Measurements from ENCODE around the gene KLHL1. TPM values are rescaled to one million over a fixed set of nuclear protein-coding genes. Genes with fewer than 3 reads are reported as not detected.

Gene KLHL1
- total RNA-seq, 1 donor from 2014 or later = not detected

GRCh38 chr13:70107498-70108281, 562 bp downstream of the KLHL1 start, which contains the start of gene ATXN8OS:
Gene ATXN8OS, plus strand, starts transcription at chr13:70107826.
- Mint-ChIP-seq H3K27ac (ENCODE audit: unreplicated experiment) (no peak within 1 kb of the TSS), H3K4me3 (ENCODE audit: unreplicated experiment) (peak within 1 kb of the TSS; percentile 62), H3K27me3 (ENCODE audit: low read depth) (peaks cover 25% of the 10 kb centered on the region), H3K4me1 (ENCODE audit: low read depth) (peaks cover 10% of the 10 kb centered on the region), H3K9me3 (ENCODE audit: low read depth) (no peaks in the 10 kb centered on the region), H3K36me3 (ENCODE audit: low read depth) (no peaks in the 10 kb centered on the region)
- TF ChIP-seq CTCF (IDR thresholded peaks at IDR 0.05) = no peak
- peak; percentile 87 for DNase-seq (ENCODE audit: low spot score)

- Mint-ChIP-seq H3K27ac (ENCODE audit: unreplicated experiment) (no peak overlapping the region), H3K9me3 (ENCODE audit: low read depth) (no peaks in the 10 kb centered on the region), H3K4me1 (ENCODE audit: low read depth) (peaks cover 10% of the 10 kb centered on the region), H3K36me3 (ENCODE audit: low read depth) (no peaks in the 10 kb centered on the region), H3K27me3 (ENCODE audit: low read depth) (peaks cover 25% of the 10 kb centered on the region), H3K4me3 (ENCODE audit: unreplicated experiment) (peak overlapping the region; percentile 62)
- no peak for TF ChIP-seq CTCF (IDR thresholded peaks at IDR 0.05)
- no peak for DNase-seq (ENCODE audit: low spot score)
These were observed 1.1 kb downstream of the KLHL1 start for GRCh38 chr13:70107125-70107497.

GRCh38 chr13:70104481-70104880, 3.8 kb downstream of the KLHL1 start:
- peaks cover 24% of the 10 kb centered on the region for H3K27me3 Mint-ChIP-seq (ENCODE audit: low read depth)
- peaks cover 10% of the 10 kb centered on the region for H3K4me1 Mint-ChIP-seq (ENCODE audit: low read depth)
- H3K4me3 Mint-ChIP-seq (ENCODE audit: unreplicated experiment) = no peak overlapping the region
- no peak for DNase-seq (ENCODE audit: low spot score)
- no peaks in the 10 kb centered on the region for H3K36me3 Mint-ChIP-seq (ENCODE audit: low read depth)
- no peaks in the 10 kb centered on the region for H3K9me3 Mint-ChIP-seq (ENCODE audit: low read depth)
- no peak for TF ChIP-seq CTCF (IDR thresholded peaks at IDR 0.05)
- no peak overlapping the region for H3K27ac Mint-ChIP-seq (ENCODE audit: unreplicated experiment)

- Mint-ChIP-seq H3K4me3 (ENCODE audit: unreplicated experiment) (no peak overlapping the region), H3K4me1 (ENCODE audit: low read depth) (no peaks in the 10 kb centered on the region), H3K27me3 (ENCODE audit: low read depth) (peaks cover 4% of the 10 kb centered on the region), H3K27ac (ENCODE audit: unreplicated experiment) (no peak overlapping the region), H3K36me3 (ENCODE audit: low read depth) (no peaks in the 10 kb centered on the region), H3K9me3 (ENCODE audit: low read depth) (no peaks in the 10 kb centered on the region)
- TF ChIP-seq CTCF (IDR thresholded peaks at IDR 0.05) = peak; percentile 89
- DNase-seq (ENCODE audit: low spot score) = no peak
These were observed 9.6 kb downstream of the KLHL1 start for GRCh38 chr13:70098669-70099068.

GRCh38 chr13:70090036-70090723, 18.1 kb downstream of the KLHL1 start:
- H3K4me1 Mint-ChIP-seq (ENCODE audit: low read depth) = peaks cover 4% of the 10 kb centered on the region
- H3K4me3 Mint-ChIP-seq (ENCODE audit: unreplicated experiment) = no peak overlapping the region
- H3K9me3 Mint-ChIP-seq (ENCODE audit: low read depth) = no peaks in the 10 kb centered on the region
- DNase-seq (ENCODE audit: low spot score) = no peak
- H3K36me3 Mint-ChIP-seq (ENCODE audit: low read depth) = no peaks in the 10 kb centered on the region
- TF ChIP-seq CTCF (IDR thresholded peaks at IDR 0.05) = no peak
- no peak overlapping the region for H3K27ac Mint-ChIP-seq (ENCODE audit: unreplicated experiment)
- no peaks in the 10 kb centered on the region for H3K27me3 Mint-ChIP-seq (ENCODE audit: low read depth)

Data from chondrocyte (in vitro differentiated cells).